ENCODE measurements around the gene FBXO41. TPM values are rescaled to one million over a fixed set of nuclear protein-coding genes. Genes with fewer than 3 reads are reported as not detected.

FBXO41 gene
- total RNA-seq, 2 experiments from 2014 or later: 11.0 to 11.8 TPM

DNA sequence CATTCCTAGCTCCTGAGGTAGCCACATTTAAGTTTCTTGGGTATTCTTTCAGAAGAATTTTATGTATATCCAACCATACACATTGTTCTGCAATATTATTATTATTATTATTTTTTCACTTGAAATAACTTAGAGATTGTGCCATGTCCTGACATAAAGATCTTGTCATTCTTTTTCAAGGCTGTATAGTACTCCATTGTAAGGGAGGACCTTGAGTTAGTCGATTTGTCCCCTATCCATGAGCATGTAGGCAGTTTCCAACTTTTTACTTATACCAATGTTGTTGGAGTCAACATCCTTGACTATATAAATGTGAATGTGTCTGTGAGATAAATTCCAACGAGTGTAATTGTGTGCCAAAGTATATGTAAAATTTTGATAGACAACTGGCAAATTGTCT lies 10.0 kb upstream of the FBXO41 start:
- no peaks in the 10 kb centered on the region for H3K36me3 Mint-ChIP-seq (ENCODE audit: low read depth)
- intact Hi-C loops (cut with micrococcal nuclease): loop anchor here (5.0 kb wide), 3 partner anchors 182 to 432 kb away; partner anchors contain the start of gene RAB11FIP5
- DNase-seq: no peak
- CTCF ChIA-PET: interaction anchor here (0.6 to 0.7 kb wide), 2 partner anchors 59 to 89 kb away, joined by 3 read pairs; no protein-coding TSS in a partner anchor
- H3K27ac Mint-ChIP-seq: no peak overlapping the region
- H3K4me1 Mint-ChIP-seq (ENCODE audit: low read depth): peaks cover 14% of the 10 kb centered on the region
- H3K9me3 Mint-ChIP-seq: no peaks in the 10 kb centered on the region
- H3K4me3 Mint-ChIP-seq: no peak overlapping the region
- H3K27me3 Mint-ChIP-seq (ENCODE audit: low read depth): peaks cover 59% of the 10 kb centered on the region

DNA sequence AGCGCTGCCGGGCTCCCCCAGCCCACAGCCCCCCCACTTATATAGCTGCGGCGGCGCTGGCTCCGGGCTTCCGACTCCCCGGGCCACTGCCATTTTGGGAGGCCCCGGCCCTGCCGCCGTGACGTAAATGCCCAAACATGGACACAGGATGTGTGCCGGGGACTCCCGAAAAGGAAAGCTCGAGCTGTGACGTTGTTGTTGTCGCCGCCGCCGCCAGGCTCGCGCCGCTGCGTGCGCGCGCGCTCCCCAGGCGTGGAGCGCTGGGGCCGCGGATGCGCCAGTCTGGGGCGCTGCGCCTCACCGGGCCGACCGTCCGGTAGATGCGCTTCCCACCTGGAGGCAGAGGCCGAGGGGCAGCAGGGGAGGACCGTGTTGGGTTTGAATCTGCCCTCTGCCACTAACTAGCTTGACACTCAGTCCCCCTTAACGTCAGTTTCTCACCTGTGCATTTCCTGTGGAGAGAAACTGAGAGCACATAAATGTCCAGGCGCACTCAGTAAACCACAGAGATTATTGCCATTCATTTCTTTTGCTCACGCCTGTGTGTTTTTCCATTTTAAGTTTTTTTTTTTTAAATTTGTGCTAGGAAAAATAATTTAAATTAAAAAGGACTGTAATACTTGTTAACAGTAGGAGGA lies 9.4 kb upstream of the FBXO41 start, which contains the start of gene EGR4:
Gene EGR4 (minus strand): TSS at position 15 of the 638 bp plus-strand sequence. CDS start 231 bp downstream, outside the sequence.
- H3K27ac Mint-ChIP-seq: no peak within 1 kb of the TSS
- CTCF ChIA-PET: interaction anchor here (0.7 to 1.5 kb wide), 5 partner anchors 11 to 209 kb away, joined by 3 to 5 read pairs (median 3); partner anchors contain the start of gene CCT7
- no peaks in the 10 kb centered on the region for H3K9me3 Mint-ChIP-seq
- H3K4me1 Mint-ChIP-seq (ENCODE audit: low read depth): peaks cover 14% of the 10 kb centered on the region
- intact Hi-C loops (cut with micrococcal nuclease): loop anchor here (1.0 to 5.0 kb wide), 8 partner anchors 9 to 443 kb away; partner anchors contain the start of genes ALMS1, CCT7, FBXO41 and RAB11FIP5
- peak within 1 kb of the TSS; percentile 73 for H3K4me3 Mint-ChIP-seq
- peaks cover 65% of the 10 kb centered on the region for H3K27me3 Mint-ChIP-seq (ENCODE audit: low read depth)
- H3K36me3 Mint-ChIP-seq (ENCODE audit: low read depth): no peaks in the 10 kb centered on the region
- DNase-seq: peak; percentile 94

DNA sequence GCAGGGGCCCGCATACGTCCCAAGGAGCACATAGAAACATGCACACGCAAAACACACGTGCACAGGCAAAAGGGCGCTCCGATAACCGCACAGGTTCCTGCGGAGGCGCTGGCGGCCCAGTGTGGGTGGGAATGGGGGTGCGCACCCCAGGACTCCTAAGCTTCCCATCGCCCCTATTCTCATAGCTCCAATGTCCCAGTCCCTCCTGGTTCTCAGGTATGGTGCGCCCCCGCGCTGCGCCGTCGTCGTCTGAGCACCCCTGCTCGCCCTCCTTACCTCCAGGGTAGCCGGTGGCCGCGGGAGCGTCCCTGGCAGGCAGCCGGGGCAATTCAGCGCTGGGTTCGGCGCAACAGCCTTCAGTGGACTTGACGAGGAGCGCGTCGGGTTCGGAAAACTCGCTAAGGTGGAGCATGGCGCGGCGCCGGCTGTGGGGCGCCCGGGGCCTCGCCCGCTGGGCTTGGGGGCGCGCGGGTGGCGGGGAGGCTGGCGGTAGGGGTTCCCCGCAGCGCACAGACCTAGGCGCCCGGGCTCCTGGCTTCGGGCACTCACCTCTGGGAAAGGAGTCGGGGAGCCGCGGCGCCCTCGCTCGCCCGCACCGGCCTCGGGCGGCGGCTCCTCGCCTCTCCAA lies 8.7 kb upstream of the FBXO41 start:
- DNase-seq: no peak
- Mint-ChIP-seq H3K4me1 (ENCODE audit: low read depth) (peaks cover 14% of the 10 kb centered on the region), H3K27me3 (ENCODE audit: low read depth) (peaks cover 67% of the 10 kb centered on the region), H3K4me3 (peak overlapping the region; percentile 73), H3K9me3 (no peaks in the 10 kb centered on the region), H3K27ac (no peak overlapping the region), H3K36me3 (ENCODE audit: low read depth) (no peaks in the 10 kb centered on the region)
- CTCF ChIA-PET: interaction anchor here (0.7 to 5.1 kb wide), 5 partner anchors 12 to 208 kb away, joined by 3 to 45 read pairs (median 3); partner anchors contain the start of gene CCT7
- intact Hi-C loops (cut with micrococcal nuclease): loop anchor here (1.0 to 5.0 kb wide), 8 partner anchors 9 to 444 kb away; partner anchors contain the start of genes ALMS1, CCT7, FBXO41 and RAB11FIP5

DNA sequence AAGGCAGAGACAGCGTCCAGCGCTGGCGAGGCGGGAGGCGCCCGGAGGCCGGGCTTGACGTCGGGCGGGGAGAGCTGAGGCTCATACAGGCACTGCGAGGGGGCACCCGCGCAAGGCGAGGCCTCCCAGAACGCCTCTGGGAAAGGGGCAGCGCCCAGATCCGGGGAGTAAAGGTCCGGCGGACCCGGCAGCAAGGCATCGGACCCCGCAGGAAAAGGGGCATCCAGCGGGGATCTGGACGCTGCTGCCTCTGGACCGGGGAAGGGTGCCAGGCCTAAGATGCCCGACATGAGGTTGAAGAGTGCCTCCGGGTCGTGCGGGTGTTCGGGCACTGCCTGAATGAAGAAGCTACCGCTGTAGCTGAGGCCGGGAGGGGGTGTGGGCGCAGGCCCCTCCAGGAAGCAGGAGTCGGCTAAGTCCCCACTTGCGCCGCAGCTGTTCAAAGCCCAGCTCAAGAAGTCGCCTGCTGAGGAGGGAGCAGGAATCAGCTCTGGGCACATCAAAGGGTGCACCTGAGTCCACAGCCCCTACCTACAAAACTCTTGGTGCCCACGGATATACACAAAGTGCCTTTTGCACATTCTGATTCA lies 8.1 kb upstream of the FBXO41 start:
- no peaks in the 10 kb centered on the region for H3K9me3 Mint-ChIP-seq
- peak overlapping the region; percentile 67 for H3K4me3 Mint-ChIP-seq
- intact Hi-C loops (cut with micrococcal nuclease): loop anchor here (2.0 to 5.0 kb wide), 5 partner anchors 180 to 444 kb away; partner anchors contain the start of genes RAB11FIP5 and TPRKB
- H3K36me3 Mint-ChIP-seq (ENCODE audit: low read depth): no peaks in the 10 kb centered on the region
- H3K27ac Mint-ChIP-seq: no peak overlapping the region
- DNase-seq: no peak
- H3K4me1 Mint-ChIP-seq (ENCODE audit: low read depth): peaks cover 14% of the 10 kb centered on the region
- peaks cover 61% of the 10 kb centered on the region for H3K27me3 Mint-ChIP-seq (ENCODE audit: low read depth)
- CTCF ChIA-PET: interaction anchor here (1.2 to 5.1 kb wide), 4 partner anchors 12 to 207 kb away, joined by 3 to 45 read pairs (median 6); no protein-coding TSS in a partner anchor

DNA sequence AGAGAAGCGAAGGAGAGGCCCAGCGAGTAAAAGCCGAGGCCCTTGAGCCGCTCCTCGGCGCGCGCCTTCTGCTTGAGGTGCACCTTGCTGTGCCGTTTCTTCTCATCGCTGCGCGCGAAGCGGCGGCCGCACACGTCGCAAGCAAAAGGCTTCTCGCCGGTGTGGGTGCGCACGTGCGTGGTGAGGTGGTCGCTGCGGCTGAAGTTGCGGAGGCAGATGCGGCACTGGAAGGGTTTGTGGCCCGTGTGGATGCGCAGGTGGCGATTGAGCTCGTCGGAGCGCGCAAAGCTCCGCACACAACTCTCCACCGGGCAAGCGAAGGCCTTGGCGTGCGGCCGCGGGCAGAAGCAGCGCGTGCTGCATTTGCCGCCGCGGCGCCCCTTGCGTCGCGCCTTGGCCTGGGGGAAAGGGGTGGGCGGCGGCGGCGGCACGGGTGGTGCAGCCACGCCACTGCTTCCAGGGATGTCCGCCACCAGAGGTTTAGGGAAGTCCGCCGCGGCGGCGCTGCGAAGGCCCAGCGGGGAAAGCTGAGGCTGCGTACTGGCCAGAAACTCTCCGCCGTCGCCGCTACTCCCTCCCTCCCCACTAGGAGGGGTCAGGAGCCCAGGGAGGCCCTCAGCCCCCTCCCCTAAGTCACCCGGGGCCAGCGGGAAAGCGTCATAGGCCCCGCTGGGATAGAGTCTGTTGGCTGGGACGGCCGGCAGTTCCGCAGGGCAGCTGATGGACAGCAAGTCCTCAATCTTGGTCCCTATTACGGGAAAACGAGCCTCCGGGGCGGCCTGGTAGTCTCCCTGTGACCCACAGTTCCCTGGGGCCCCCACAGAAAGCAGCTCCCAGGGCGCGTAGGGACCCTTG lies 7.4 kb upstream of the FBXO41 start:
- DNase-seq: no peak

DNA sequence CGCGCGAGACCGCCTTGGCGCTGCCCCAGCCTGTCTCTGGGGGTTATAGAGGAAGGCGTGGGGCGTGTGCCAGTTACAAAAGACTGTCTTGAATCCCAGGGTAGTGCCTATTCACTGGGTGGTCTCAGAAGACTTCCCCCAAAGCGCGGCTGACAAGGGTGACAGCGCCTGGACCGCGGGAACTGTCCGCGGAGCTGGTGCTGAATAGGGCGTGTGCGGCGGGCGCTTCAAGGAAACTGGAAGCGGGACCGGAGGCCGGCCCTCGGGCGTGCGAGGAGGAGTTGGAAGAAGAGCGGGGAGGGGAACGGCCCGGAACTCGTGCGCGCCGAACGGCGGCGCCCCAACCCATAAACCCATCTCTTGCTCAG lies 6.8 kb upstream of the FBXO41 start:
- CTCF ChIA-PET: interaction anchor here (0.7 to 5.1 kb wide), 16 partner anchors 8 to 183 kb away, joined by 3 to 45 read pairs (median 6); partner anchors contain the start of gene PRADC1
- Mint-ChIP-seq H3K27me3 (ENCODE audit: low read depth) (peaks cover 49% of the 10 kb centered on the region), H3K9me3 (no peaks in the 10 kb centered on the region), H3K4me3 (peak overlapping the region; percentile 58), H3K36me3 (ENCODE audit: low read depth) (no peaks in the 10 kb centered on the region), H3K27ac (no peak overlapping the region), H3K4me1 (ENCODE audit: low read depth) (peaks cover 14% of the 10 kb centered on the region)
- intact Hi-C loops (cut with micrococcal nuclease): loop anchor here (2.0 to 5.0 kb wide), 6 partner anchors 22 to 429 kb away; partner anchors contain the start of genes RAB11FIP5 and SFXN5
- DNase-seq: peak; percentile 66

More for the DNA sequence above, 7.4 kb upstream of the FBXO41 start:
- no peak overlapping the region for H3K27ac Mint-ChIP-seq
- peaks cover 55% of the 10 kb centered on the region for H3K27me3 Mint-ChIP-seq (ENCODE audit: low read depth)
- H3K9me3 Mint-ChIP-seq: no peaks in the 10 kb centered on the region
- intact Hi-C loops (cut with micrococcal nuclease): loop anchor here (2.0 to 5.0 kb wide), 8 partner anchors 23 to 445 kb away; partner anchors contain the start of genes RAB11FIP5, SFXN5 and TPRKB
- no peaks in the 10 kb centered on the region for H3K36me3 Mint-ChIP-seq (ENCODE audit: low read depth)
- CTCF ChIA-PET: interaction anchor here (1.1 to 5.1 kb wide), 7 partner anchors 8 to 114 kb away, joined by 3 to 45 read pairs (median 8); no protein-coding TSS in a partner anchor
- H3K4me3 Mint-ChIP-seq: peak overlapping the region; percentile 58
- peaks cover 14% of the 10 kb centered on the region for H3K4me1 Mint-ChIP-seq (ENCODE audit: low read depth)

DNA sequence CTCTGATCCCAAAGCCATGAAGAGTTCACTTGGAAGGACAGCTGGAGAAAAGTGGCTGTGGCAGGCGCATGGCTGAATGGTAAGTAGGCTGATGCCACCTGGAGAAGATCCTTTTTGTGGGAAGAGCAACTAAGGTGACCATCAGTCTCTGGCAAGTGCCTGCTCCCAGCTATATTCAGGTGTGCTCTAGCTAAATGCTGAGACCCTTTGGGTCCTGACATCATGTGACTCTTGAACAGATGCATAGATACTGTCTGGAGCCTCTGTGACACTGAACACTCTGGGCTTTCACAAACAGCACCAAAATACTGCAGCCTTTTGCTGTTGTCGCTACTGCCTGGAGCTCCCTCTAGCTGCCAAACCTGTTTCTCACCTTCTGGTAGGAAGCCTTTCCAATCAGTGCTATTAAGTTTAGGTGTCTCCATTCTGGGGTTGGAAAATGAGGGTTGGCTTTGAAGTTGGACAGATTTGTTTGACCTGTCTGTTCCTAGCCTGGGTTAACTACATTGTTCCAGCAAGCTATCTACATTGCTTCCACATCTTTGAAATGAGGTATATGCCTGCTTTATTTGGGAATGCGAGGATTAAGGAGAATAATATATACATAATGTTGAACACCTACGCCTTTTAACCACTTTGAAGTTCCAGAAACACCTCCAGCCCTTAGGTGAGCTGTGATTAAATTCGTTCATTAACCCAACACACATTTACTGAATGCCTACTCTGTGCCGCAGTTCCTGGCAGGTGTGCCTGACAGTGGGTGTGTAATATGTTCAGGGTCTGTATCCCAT lies 6.0 kb upstream of the FBXO41 start:
- DNase-seq: peak; percentile 71
- no peak overlapping the region for H3K27ac Mint-ChIP-seq
- no peak overlapping the region for H3K4me3 Mint-ChIP-seq
- CTCF ChIA-PET: interaction anchor here (0.7 to 5.1 kb wide), 25 partner anchors 9 to 275 kb away, joined by 3 to 45 read pairs (median 4); partner anchors contain the start of genes CCT7 and PRADC1
- no peaks in the 10 kb centered on the region for H3K36me3 Mint-ChIP-seq (ENCODE audit: low read depth)
- no peaks in the 10 kb centered on the region for H3K9me3 Mint-ChIP-seq
- intact Hi-C loops (cut with micrococcal nuclease): loop anchor here (1.0 to 5.0 kb wide), 8 partner anchors 10 to 428 kb away; partner anchors contain the start of genes RAB11FIP5, SFXN5 and SMYD5
- peaks cover 17% of the 10 kb centered on the region for H3K4me1 Mint-ChIP-seq (ENCODE audit: low read depth)
- H3K27me3 Mint-ChIP-seq (ENCODE audit: low read depth): peaks cover 40% of the 10 kb centered on the region

DNA sequence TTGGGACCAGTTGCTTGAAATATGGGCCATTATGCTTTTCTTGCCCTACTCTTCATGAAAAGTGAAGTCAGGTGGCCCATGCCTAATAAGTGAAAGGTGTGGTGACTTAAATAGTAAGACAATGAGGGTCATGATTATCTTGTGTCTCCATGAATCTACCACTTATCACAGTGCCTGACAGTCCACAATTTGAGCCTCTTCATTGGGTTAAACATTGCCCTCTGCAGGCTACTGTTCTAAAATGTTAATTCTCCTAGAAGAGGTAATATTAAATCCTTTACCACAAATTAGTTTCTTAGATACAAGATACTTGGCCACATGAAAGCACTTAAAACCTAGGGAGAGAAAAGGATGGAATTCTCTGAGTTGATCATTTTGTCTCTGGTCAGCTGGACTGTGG lies 5.0 kb upstream of the FBXO41 start:
- peaks cover 17% of the 10 kb centered on the region for H3K4me1 Mint-ChIP-seq (ENCODE audit: low read depth)
- H3K27ac Mint-ChIP-seq: no peak overlapping the region
- H3K27me3 Mint-ChIP-seq (ENCODE audit: low read depth): peaks cover 33% of the 10 kb centered on the region
- intact Hi-C loops (cut with micrococcal nuclease): loop anchor here (10.0 kb wide), 1 partner anchor 1545 kb away; the partner anchor contains the start of gene HK2
- H3K9me3 Mint-ChIP-seq: no peaks in the 10 kb centered on the region
- H3K4me3 Mint-ChIP-seq: no peak overlapping the region
- CTCF ChIA-PET: interaction anchor here (1.0 to 5.1 kb wide), 17 partner anchors 10 to 112 kb away, joined by 3 to 45 read pairs (median 6); partner anchors contain the start of genes CCT7 and PRADC1
- DNase-seq: no peak
- H3K36me3 Mint-ChIP-seq (ENCODE audit: low read depth): no peaks in the 10 kb centered on the region

DNA sequence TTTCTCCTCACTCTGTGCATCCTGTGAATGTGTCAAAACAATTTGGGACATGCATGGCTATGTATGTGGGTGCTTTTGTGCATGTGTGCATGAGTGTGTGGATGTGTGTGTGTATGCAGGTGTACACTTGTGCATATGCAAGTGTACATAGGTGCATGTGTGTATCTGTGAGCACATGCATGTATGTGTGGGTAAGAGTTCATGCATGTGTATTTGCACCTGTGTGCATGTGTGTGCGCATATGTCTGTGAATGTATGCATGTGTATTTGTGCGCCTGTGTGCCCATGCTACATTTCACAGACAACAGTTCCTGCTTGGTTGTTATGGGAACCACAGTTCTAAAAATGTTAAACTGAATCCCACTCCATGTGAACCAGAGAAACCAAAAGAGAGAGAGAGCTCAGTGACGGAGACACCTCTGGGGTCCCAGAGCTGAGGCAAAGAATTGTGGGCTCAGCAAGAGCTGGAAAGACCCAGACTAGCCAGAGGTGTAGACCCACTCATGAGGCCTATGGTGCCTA lies 1.9 kb upstream of the FBXO41 start:
- no peak for DNase-seq
- H3K27ac Mint-ChIP-seq: no peak overlapping the region
- intact Hi-C loops (cut with micrococcal nuclease): loop anchor here (10.0 kb wide), 1 partner anchor 1549 kb away; the partner anchor contains the start of gene HK2
- no peaks in the 10 kb centered on the region for H3K36me3 Mint-ChIP-seq (ENCODE audit: low read depth)
- no peaks in the 10 kb centered on the region for H3K9me3 Mint-ChIP-seq
- CTCF ChIA-PET: interaction anchor here (1.1 kb wide), 1 partner anchor 18 kb away, joined by 3 read pairs; no protein-coding TSS in a partner anchor
- H3K4me1 Mint-ChIP-seq (ENCODE audit: low read depth): peaks cover 13% of the 10 kb centered on the region
- peaks cover 23% of the 10 kb centered on the region for H3K27me3 Mint-ChIP-seq (ENCODE audit: low read depth)
- H3K4me3 Mint-ChIP-seq: no peak overlapping the region

DNA sequence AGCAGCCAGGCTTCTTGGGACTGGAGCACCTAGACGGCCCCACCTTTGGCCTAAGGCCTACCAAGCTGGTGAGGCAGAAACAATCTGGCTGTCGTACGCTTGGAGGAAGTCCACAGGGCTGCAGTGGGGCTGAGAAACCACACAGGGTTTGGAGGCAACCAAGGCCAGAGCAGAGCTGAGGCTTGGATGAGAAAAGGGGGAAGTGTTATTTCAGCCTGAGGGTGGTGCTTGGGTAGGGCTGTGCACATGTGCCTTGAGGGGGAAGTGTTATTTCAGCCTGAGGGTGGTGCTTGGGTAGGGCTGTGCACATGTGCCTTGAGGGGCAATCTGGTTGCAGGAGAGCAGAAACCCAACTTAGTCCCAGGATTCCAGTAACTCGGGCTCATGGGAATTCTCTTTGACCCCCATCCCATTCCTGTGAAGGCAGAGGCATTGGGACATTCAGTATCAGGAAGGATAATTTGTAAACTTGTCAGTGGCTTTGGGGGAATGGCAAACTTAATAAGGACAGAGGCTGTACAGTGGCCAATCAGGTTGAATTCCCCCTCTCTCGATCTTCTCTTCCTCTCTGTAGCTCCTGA lies 971 bp upstream of the FBXO41 start:
- Mint-ChIP-seq H3K27me3 (ENCODE audit: low read depth) (peaks cover 16% of the 10 kb centered on the region), H3K9me3 (no peaks in the 10 kb centered on the region), H3K4me3 (peak overlapping the region; percentile 80), H3K27ac (peak overlapping the region; percentile 53), H3K36me3 (ENCODE audit: low read depth) (no peaks in the 10 kb centered on the region), H3K4me1 (ENCODE audit: low read depth) (peaks cover 11% of the 10 kb centered on the region)
- intact Hi-C loops (cut with micrococcal nuclease): loop anchor here (10.0 kb wide), 1 partner anchor 1550 kb away; the partner anchor contains the start of gene HK2
- CTCF ChIA-PET: interaction anchor here (0.9 to 1.1 kb wide), 4 partner anchors 17 to 100 kb away, joined by 3 to 4 read pairs (median 4); no protein-coding TSS in a partner anchor
- DNase-seq: peak; percentile 14
